Stomach (tissue), 9 donors: ENCODE data around the gene ACAD8. TPM values are rescaled to one million over a fixed set of nuclear protein-coding genes. Genes with fewer than 3 reads are reported as not detected.

Source experiments
- DNase-seq, 2 donors: peaks; one replicate each; pipeline versions ENCODE4 v3.0.0 to v3.0.0-alpha.2; 2013 to 2019
- H3K27ac ChIP-seq, 5 donors: fragments of 200-600 bp in 4 of 5; sonication (generic) in 4 of 5; one replicate each; pipeline ENCODE4 v1.5.1; 2013 to 2019; ENCODE audit warnings: mild to moderate bottlenecking in 1 of 5, moderate library complexity in 1 of 5
- H3K27me3 ChIP-seq, 3 donors: fragments of 200-600 bp; sonication (generic); one replicate each; pipeline ENCODE4 v1.5.1; 2017 to 2019; ENCODE audit warnings: mixed run types in 1 of 3
- H3K36me3 ChIP-seq, 4 donors: fragments of 200-600 bp; sonication (generic); 1 replicate in 3 of 4; 2 replicates in 1 of 4; pipeline ENCODE4 v1.5.1; 2016 to 2019
- H3K4me1 ChIP-seq, 4 donors: fragments of 200-600 bp; sonication (generic); one replicate each; pipeline ENCODE4 v1.5.1; 2016 to 2019
- H3K4me3 ChIP-seq, 4 donors: fragments of 200-600 bp; sonication (generic) in 3 of 4; one replicate each; pipeline ENCODE4 v1.5.1; 2016 to 2019; ENCODE audit warnings: mild to moderate bottlenecking in 1 of 4
- H3K9me3 ChIP-seq, 4 donors: fragments of 200-600 bp; sonication (generic); one replicate each; pipeline ENCODE4 v1.5.1; 2016 to 2019
- EP300 ChIP-seq: sonication (generic); formaldehyde crosslinking; IDR thresholded peaks from one replicate; pipeline ENCODE4 v1.6.1; 2017; ENCODE audit warnings: antibody characterized with exemption
- POLR2A ChIP-seq, 4 donors: fragments of 450-650 bp; IDR thresholded peaks; one replicate each; pipeline ENCODE4 v1.6.1; 2016; ENCODE audit warnings: antibody characterized with exemption in 4 of 4, control low read depth in 2 of 4, mild to moderate bottlenecking in 1 of 4, moderate library complexity in 1 of 4
- POLR2AphosphoS5 ChIP-seq, 3 donors: sonication (generic); formaldehyde crosslinking; IDR thresholded peaks; one replicate each; pipeline ENCODE4 v1.6.1; 2016; ENCODE audit warnings: antibody characterized with exemption in 3 of 3
- WGBS, 5 donors: extraction: QIAGEN DNeasy Blood & Tissue Kit in 3 of 5; methylation state at CpG; one replicate each; pipeline versions ENCODE4 v1.1.5 to v1.1.7; 2013 to 2018; 5-methylcytosine and 5-hydroxymethylcytosine counted together
- intact Hi-C: fragments of 100-400 bp; cut with DNase I; formaldehyde crosslinking; loops from one replicate; pipeline ENCODE4 v1.15.1; 2023; ENCODE audit warnings: low total_unique reads
- polyA plus RNA-seq, 3 donors: library from polyadenylated mRNA; stranded (reverse); fragments of 200-250 nt; gene quantifications; one replicate each; pipeline ENCODE4 v1.2.3, GENCODE V29; 2013
- total RNA-seq, 5 donors: library from RNA; depleted of rRNA; stranded (reverse); fragments of >200 nt; gene quantifications; one replicate each; pipeline versions ENCODE4 v1.1.0 to v1.2.3, GENCODE V29; 2014 to 2016
- TF ChIP-seq, protein P1 (sequence below), 7 experiments: fragments of 450-650 bp in 4 of 7; fragments of 200-600 bp in 3 of 7; sonication (generic) in 3 of 7; IDR thresholded peaks; one replicate each; pipeline ENCODE4 v1.5.1; 2016 to 2019; ENCODE audit warnings: antibody characterized with exemption in 7 of 7, control low read depth in 2 of 7, mild to moderate bottlenecking in 1 of 7
- donor health status: healthy with polysubstance abuse.
- donor health status: Bipolar disorder and iron deficiency.
- donor health status: healthy.

Gene ACAD8
- total and polyA plus RNA-seq, 8 donors, result 15.1 to 44.6 (median 26.5) TPM

GRCh38 chr11:134272381-134273316 is 19.3 kb downstream of the ACAD8 start:
- Histone ChIP-seq H3K27me3 (peaks cover 19 to 81% (median 53%) of the 10 kb centered on the region in 3 donors), H3K27ac (no peak overlapping the region), H3K4me1 (peaks cover 18 to 22% (median 21%) of the 10 kb centered on the region in 4 donors), H3K4me3 (no peak overlapping the region), H3K9me3 (no peaks in the 10 kb centered on the region), H3K36me3 (no peaks in the 10 kb centered on the region)
- intact Hi-C loops, result no loop called here
- peak in 1 of 2 donors; percentile 46 for DNase-seq
- 29 to 38% (median 32%) methylated on average over 18 of the region's 18 CpGs for WGBS, 5 donors
- TF ChIP-seq, protein P1, sequence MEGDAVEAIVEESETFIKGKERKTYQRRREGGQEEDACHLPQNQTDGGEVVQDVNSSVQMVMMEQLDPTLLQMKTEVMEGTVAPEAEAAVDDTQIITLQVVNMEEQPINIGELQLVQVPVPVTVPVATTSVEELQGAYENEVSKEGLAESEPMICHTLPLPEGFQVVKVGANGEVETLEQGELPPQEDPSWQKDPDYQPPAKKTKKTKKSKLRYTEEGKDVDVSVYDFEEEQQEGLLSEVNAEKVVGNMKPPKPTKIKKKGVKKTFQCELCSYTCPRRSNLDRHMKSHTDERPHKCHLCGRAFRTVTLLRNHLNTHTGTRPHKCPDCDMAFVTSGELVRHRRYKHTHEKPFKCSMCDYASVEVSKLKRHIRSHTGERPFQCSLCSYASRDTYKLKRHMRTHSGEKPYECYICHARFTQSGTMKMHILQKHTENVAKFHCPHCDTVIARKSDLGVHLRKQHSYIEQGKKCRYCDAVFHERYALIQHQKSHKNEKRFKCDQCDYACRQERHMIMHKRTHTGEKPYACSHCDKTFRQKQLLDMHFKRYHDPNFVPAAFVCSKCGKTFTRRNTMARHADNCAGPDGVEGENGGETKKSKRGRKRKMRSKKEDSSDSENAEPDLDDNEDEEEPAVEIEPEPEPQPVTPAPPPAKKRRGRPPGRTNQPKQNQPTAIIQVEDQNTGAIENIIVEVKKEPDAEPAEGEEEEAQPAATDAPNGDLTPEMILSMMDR (IDR thresholded peaks at IDR 0.05), result no peak
- TF ChIP-seq POLR2AphosphoS5 (IDR thresholded peaks at IDR 0.05) (no peak), POLR2A (IDR thresholded peaks at IDR 0.05) (no peak), EP300 (no peak)

DNA sequence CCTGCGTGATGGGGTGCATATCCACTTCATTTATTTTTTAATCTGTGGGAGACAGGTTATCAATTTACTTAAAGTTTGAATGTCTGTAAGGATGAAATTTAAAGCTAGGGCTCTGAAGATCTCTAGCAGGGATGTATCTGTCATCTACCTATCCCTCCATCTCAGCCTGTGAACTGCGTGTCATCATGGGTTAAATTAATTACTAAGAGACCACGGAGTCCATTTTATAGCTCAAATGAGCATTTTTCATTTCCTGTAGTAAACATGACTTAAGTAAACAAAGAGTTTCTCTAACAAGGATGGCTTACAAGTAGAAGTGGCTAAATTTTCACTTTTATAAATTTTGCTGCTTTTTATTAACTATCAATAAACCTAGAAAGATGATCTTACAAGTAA is 19.9 kb downstream of the ACAD8 start:
- Histone ChIP-seq H3K4me1 (peaks cover 18 to 22% (median 21%) of the 10 kb centered on the region in 4 donors), H3K9me3 (peaks cover 0 to 2% (median 0%) of the 10 kb centered on the region in 4 donors), H3K27me3 (peaks cover 19 to 87% (median 60%) of the 10 kb centered on the region in 3 donors), H3K27ac (no peak overlapping the region), H3K36me3 (no peaks in the 10 kb centered on the region), H3K4me3 (no peak overlapping the region)
- intact Hi-C loops, result no loop called here
- DNase-seq, result no peak
- WGBS, 5 donors, result 25 to 41% (median 40%) methylated on average over 3 of the region's 3 CpGs
- TF ChIP-seq EP300, result no peak
- no peak for TF ChIP-seq POLR2AphosphoS5 (IDR thresholded peaks at IDR 0.05)
- no peak for TF ChIP-seq POLR2A (IDR thresholded peaks at IDR 0.05)
- TF ChIP-seq, protein P1 (IDR thresholded peaks at IDR 0.05), result no peak

GRCh38 chr11:134275188-134275533 is 21.8 kb downstream of the ACAD8 start:
- no peak overlapping the region for H3K27ac ChIP-seq
- H3K36me3 ChIP-seq, result no peaks in the 10 kb centered on the region
- 19 to 23% (median 22%) methylated on average over 5 of the region's 5 CpGs for WGBS, 5 donors
- H3K4me3 ChIP-seq, result no peak overlapping the region
- peaks cover 0 to 7% (median 0%) of the 10 kb centered on the region in 4 donors for H3K9me3 ChIP-seq
- intact Hi-C loops, result no loop called here
- TF ChIP-seq POLR2A (IDR thresholded peaks at IDR 0.05), result no peak
- no peak for TF ChIP-seq EP300
- TF ChIP-seq, protein P1 (IDR thresholded peaks at IDR 0.05), result no peak
- no peak for TF ChIP-seq POLR2AphosphoS5 (IDR thresholded peaks at IDR 0.05)
- peaks cover 18 to 22% (median 21%) of the 10 kb centered on the region in 4 donors for H3K4me1 ChIP-seq
- H3K27me3 ChIP-seq, result peaks cover 19 to 93% (median 63%) of the 10 kb centered on the region in 3 donors
- DNase-seq, result no peak

- TF ChIP-seq POLR2A (IDR thresholded peaks at IDR 0.05) (no peak), POLR2AphosphoS5 (IDR thresholded peaks at IDR 0.05) (no peak), EP300 (no peak)
- TF ChIP-seq, protein P1 (IDR thresholded peaks at IDR 0.05), result peak in 1 of 7 experiments; percentile 6
- no peaks in the 10 kb centered on the region for H3K36me3 ChIP-seq
- peaks cover 19 to 89% (median 63%) of the 10 kb centered on the region in 3 donors for H3K27me3 ChIP-seq
- H3K4me3 ChIP-seq, result peak within 1 kb of the TSS; percentile 27 to 56 (median 37)
- DNase-seq, result peak in 1 of 2 donors; percentile 61
- 1 to 4% (median 3%) methylated on average over 52 to 68 of the region's 68 CpGs for WGBS, 5 donors
- intact Hi-C loops, result no loop called here
- no peak within 1 kb of the TSS for H3K27ac ChIP-seq
- H3K9me3 ChIP-seq, result peaks cover 0 to 7% (median 0%) of the 10 kb centered on the region in 4 donors
- H3K4me1 ChIP-seq, result peaks cover 18 to 22% (median 21%) of the 10 kb centered on the region in 4 donors
Observed at GRCh38 chr11:134275534-134276395, 22.4 kb downstream of the ACAD8 start, which contains the start of gene GLB1L3. GLB1L3 (plus strand) TSS chr11:134276379; CDS start chr11:134276741, 362 bp downstream.
